Medulla oblongata (tissue), 1 donor: ENCODE data around the gene TIMM10B.
A peak's percentile ranks its signal among the peaks of the same experiment; 100 is the strongest.
"Not testable (repeated sequence)": the region's sequence is repeated elsewhere in the genome, so short reads cannot be mapped to it uniquely, and the experiment has no call there.

Experiments
- DNase-seq: peaks from one replicate; pipeline ENCODE4 v3.0.0-alpha.2; 2015; ENCODE audit errors: extremely low spot score

TIMM10B gene

DNA sequence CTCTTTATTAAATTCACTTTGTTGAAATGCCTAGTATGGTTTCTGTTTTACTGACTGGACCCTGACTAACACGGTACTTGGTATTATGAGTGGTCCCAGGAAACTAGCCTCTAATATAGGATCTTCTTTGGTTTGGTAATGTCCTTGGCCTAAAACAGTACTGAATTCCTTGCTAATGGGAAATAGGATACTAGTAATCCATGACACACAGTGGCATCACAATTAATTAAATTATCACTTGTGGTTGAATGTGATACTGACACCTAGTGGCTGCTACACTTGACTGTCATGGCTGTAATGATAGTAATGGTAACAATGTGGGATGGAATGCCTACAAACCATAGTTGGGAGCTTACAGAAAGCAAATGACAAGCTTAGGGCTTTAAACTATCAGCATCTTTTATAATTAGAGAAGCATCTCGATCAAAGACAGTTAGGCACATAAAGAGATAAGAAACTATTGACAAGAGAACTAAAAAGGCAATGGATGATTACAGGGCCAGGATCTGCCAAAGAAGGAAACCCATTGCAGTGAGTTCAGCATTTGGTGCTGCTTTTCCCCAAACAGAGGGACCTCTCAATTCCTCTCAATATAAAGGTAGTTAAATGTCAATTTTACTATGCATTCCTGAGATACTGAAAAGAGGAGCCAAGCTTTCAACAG lies 24.4 kb downstream of the TIMM10B start:
- peak; percentile 58 for DNase-seq

GRCh38 chr11:6516865-6517264 lies 35.6 kb downstream of the TIMM10B start:
- DNase-seq, result no peak

- no peak for DNase-seq
These were observed 39.0 kb downstream of the TIMM10B start for GRCh38 chr11:6520265-6520664.

GRCh38 chr11:6521946-6522345 lies 40.6 kb downstream of the TIMM10B start:
- DNase-seq, result not testable (repeated sequence)

DNA sequence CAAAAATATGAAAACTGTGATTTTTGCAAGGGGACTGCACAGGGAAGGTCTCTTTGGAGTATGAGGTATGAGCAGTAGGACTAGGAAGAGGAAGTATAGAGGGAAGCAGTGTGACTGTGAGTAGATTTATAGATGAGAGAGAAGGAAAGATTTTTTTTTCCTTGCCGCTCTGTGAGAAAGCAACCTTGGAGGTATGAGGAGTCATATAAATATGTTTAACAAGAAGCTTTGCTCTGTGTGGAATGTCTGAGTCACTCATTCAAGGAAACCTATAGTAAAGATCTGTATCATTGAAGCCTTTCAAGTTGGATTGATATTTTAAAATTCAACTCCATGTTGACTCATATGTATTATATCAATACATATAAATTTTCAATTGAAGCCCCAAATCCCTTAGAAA lies 42.0 kb downstream of the TIMM10B start:
- DNase-seq, result no peak

GRCh38 chr11:6526411-6527135 lies 45.3 kb downstream of the TIMM10B start:
- DNase-seq, result no peak

- no peak for DNase-seq
These were observed 48.0 kb downstream of the TIMM10B start for GRCh38 chr11:6529266-6529665.

GRCh38 chr11:6530848-6531247 lies 49.5 kb downstream of the TIMM10B start:
- no peak for DNase-seq

DNA sequence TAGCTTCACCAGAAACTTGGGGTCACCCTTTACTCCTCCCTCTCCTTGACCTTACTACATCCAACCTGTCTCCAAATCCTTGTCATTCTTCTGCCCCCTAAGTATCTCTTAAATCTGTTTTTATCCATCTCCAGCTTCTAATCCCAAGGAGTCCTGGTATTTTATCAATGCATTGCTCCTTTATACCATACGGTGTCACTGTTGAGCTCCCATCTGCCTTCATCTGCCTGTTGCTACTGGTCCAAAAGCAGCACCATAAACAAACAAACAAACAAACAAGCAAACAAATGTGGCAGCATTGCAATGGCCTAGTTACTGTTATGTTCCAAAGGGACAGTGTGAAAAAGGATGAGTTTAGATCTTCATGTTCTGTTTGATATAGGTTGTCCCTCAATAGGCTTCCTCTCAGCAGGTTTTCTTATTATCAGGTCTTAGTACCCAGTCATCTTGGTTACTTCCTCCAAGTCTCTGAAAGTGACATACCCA lies 50.0 kb downstream of the TIMM10B start:
- DNase-seq, result peak; percentile 80
